Activated CD4-positive, alpha-beta T cell treated with anti-CD3 and anti-CD28 coated beads, Interleukin-2, amount 50 U/mL, for 16 hours (primary cell): ENCODE results near the gene XYLT1.

Source experiments
- DNase-seq: peaks from one replicate; pipeline ENCODE4 v3.0.0-alpha.2; 2020

Gene XYLT1

DNA sequence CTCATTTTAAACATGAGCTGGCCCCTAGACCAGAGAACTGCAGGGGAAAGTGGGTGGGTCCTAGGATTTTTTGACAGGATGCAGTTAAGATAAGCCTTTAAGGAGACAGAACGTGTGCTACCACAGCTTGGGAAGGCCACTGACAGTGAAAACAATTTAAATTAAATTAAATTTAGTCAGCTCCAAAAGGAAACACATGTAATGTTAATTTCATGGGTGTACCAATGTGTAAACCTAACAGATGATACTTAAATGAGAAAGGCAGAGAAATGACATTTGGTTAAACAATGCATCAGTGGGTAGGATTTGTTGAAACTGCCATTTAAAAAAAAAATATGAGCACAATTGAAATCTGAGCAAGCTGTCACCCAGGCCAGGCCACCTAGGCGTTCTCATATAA, 250.8 kb downstream of the XYLT1 start:
- DNase-seq, result no peak

DNA sequence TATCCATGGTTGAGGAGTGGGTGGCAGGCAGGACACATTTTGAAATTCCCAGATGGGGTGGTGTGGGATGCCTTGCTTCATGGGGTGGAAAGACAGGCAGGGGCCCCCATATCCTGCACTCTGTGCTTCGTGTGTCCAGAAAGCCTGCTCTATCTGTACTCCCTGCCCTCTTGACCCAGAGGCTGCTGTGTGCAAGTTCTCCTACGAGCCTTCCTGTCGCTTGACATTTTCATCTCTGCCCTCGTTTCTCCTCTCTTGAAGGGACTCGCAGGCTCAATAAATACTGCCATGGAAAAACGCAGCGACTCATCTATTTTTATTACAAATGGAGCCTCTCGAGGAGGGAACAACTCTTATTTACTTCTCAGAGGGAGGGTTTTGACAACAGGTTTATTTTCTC, 254.8 kb downstream of the XYLT1 start:
- DNase-seq, result no peak

DNA sequence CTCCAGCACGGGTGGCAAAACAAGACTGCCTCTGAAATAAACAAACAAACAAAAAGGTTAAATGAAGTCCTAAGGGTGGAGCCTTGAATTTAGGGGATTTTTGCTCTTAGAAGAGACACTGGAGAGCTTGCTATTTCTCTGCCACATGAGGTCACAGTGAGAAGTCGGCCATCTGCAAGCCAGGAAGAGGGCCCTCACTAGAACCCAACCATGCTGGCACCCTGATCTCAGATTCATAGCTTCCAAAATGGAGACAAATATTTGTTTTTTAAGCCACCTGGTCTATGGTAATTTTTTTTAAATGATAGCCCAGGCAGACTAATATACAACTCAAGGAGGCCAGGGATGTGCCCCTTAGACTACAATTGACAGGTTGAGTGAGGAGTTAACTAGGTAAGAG, 255.5 kb downstream of the XYLT1 start:
- DNase-seq, result no peak

DNA sequence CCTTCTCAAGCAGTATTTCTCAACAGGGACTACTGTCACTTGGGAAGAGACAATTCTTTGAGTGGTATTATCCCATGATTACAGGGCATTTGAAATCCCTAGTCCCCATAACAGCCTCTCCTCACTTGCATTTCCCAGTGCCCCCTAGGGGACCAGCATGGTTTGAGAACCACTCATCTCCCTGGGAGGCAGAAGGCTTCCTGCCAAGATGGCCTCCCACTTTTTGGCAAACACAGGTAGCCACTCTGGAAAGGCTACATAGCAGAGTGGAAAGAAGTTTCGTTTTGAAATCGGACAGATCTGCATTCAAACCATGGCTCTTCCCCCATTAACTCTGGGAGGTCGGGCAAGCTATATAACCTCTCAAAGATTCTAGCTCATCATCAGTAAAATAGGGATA, 256.8 kb downstream of the XYLT1 start:
- no peak for DNase-seq

DNA sequence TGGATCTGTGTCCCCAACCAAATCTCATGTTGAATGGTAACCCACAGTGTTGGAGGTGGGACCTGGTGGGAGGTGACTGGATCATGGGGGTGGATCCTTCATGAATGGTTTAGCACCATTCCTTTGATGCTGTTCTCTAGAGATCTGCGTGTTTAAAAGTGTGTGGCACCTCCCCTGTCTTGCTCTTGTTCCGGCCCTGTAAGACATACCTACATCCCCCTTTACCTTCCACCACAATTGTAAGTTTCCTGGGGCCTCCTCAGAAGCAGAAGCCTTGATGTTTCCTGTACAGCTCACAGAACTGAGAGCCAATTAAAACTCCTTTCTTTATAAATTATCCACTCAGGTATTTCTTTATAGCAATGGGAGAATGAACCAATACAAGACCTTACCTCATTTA, 257.7 kb downstream of the XYLT1 start:
- DNase-seq, result no peak

DNA sequence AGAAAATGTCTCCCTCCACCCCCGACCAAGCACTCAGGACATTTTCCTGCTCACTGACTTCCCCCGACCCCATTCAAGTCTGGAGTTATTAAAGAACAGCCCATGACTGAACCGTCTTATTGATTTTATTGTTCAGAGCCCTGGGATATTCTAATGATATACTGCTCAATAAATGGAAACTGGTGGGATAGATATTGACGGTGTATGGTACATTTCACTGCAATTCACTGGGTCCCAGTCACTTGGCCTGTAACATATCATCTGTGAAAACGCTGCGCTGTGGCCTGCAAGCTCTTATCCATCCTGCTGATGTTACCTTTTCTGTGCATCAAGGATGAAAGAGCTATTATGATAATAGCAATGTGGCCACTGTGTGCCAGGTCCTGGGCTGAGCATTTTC, 258.2 kb downstream of the XYLT1 start:
- DNase-seq, result no peak

DNA sequence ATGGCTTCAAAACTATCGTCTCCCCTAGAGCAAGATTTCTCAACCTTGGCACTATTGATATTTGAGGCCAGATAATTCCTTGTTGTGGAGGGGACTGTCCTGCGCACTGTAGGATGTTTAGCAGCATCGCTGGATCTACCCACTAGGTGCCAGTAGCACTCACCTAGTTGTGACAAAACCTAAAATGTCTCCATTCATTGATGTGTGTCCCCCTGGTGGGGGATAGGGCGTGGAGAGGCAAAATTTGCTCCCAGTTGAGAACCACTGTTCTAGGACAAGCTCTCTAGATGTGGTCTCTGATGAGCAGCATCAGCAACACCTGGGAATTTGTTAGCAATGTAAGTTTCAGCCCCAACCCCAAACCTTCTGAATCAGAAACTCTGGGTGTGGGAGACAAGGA, 259.0 kb downstream of the XYLT1 start:
- DNase-seq, result peak; percentile 28

DNA sequence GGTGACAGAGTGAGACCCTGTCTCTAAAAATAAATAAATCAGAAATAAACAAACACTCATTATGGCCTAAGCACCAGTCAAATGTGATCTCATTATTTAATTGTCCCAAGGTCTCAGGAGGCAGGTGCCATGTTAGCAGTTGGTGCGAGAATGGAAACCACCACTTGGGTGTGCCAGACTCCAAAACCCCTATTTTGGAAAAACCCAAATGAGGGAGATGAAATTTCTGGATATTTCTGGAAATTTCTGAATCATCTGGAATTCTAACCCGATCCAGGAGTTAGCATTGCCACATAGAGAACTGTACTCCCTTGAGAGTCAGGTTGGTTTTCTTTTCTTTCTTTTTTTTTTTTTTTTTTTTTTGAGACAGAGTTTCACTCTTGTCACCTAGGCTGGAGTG, 264.0 kb downstream of the XYLT1 start:
- no peak for DNase-seq

DNA sequence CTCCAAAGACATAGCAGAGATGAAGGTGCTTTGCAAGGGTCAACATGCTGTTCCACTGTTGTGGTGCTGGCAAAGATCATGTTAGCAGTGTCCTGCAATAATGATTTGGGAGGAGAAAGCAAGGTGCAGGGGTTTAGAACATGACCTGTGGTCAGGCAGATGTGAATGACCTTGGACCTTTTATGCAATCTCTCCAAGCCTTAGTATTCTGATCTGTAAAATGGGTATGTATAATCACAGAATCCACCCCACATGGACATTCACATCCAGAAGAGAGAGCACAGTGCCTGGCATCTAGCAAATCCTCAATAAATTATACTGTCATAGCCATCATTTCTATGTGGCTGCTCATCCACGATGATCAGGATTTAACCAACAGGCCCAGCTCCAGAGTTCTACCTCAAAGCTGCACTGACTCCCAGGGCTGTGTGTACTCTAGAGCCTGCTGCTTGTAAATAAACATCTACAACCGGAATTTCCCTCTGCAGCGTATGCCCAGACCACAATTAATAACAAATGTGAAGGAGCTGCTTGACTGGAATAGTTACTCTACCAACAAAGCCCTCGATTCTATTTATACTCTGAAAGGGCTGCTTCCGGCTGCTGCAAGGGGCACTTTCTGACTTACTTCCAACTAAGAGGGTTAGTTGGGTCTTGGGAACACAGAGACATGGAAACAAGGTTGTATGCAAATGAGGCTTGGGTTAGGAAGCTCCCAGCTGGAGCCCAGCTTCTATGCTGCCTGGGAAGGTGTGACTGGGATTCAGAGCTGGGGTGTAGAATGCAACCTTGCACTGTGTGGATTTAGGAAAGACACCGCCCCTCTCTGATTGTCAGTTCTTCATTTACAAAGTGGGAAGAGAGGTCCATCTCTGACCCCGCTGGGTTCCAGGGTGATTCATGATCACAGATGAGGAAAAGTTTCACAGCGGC, 265.2 kb downstream of the XYLT1 start:
- DNase-seq, result no peak

DNA sequence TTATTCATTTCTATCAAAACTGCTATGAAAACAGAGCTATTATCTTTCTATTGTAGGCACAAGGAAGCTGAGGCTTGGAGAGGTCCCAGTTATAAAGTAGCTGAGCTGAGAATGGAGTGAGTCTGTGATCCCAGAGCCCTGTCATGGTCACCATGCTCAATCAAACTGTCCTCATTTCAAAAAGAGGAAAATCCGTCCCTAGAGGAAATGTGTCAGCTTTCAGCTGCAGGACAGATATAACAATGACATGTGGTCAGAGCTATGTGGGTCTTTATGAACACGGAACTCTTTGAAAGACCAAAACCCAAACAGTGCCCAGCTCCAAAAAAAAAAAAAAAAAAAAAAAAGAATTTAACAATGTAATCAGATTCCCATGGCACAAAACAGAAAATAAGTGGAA, 266.1 kb downstream of the XYLT1 start:
- no peak for DNase-seq

DNA sequence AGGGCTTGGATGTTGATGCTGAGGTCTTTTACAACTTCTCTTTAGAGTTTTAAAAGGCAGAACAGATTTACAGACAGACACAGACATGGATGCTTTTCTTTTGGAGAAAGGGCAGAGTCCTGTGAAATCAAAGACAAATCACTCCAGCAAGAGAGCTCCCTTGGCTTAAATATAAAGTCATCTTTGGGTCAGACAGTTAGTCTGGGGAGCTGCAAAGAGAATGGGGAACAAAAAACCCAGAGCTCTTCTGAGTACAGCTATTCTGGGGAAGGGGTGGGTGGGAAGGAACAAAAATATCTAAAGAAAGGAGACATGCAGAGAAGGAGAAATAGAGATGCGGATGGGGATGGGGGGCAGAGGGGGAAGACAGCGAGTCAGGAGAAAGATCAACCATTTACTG, 266.6 kb downstream of the XYLT1 start:
- DNase-seq, result no peak

DNA sequence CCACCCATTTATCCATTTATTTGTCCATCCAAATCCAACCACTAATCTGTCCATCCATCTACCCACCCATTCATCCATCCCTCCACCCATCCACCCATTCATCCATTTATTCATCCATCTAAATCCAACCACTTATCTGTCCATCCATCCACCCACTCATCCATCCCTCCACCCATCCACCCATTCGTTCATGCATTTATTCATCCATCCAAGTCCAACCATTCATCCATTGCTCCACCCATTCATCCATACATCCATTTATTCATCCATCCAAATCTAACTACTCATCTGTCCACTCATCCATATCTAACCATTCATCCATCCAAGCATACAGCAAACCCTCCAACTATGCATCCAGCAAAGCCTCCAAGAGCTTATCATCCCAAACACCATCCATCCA, 267.3 kb downstream of the XYLT1 start:
- DNase-seq, result no peak

DNA sequence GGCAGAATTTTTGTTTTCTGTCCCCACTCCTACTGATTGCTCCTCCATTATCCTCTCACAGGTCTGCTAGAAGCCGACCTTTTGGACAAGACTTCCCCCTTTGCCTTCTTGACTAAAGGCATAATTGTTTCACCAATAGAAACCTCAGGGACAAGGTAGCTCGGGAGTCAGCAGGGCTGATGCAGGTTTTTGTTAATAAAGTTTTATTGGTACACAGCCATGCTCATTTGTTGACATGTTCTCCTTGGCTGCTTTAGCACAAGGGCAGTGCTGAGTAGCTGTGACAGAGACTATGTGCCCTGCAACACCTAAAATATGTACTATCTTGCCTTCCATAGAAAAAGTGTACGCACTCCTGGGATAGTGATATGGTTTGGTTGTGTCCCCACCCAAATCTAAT, 271.6 kb downstream of the XYLT1 start:
- no peak for DNase-seq

DNA sequence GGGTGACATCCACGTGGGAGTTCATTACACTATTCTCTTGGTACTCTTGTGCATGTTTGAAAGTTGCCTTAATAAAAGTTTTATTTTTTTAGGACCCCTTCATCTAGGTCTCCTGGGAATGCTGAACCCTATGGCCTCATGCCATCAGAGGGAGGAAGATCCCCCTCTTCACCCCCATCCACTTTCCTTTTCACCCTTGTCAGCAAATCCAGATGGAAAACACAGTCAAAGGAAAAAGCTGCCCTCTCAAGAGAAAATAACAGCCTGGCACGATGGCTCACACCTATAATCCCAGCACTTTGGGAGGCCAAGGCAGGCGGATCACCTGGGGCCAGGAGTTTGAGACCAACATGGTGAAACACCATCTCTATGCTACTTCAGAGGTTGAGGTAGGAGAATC, 274.2 kb downstream of the XYLT1 start:
- DNase-seq, result no peak

DNA sequence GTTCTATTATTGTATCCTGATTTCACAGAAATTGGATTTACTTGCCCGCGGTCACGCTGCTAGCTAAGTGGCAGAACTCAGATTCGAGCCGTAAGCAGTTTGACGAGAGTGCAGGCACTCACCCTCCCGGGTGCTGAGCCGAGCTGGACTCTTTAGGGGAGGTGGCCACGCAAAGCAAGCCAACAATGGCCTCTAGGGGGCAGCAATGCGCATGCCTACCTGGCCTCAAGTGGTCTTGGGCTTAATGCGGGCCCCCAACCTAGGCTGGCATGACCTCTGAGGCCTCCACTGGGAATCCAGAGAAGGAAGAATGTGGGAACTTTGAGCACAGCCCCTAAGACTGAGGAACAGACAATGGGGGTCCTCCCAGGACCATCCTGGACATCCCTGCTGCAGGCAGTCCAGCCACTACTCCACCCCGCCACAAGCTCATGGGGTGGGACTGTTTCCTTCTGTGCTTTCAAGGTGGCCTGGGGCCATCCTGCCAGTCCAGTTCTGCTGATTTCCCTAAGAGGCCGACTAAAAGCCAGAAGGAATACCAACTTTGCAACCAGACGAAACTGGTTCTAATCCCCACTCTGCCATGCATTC, 276.5 kb downstream of the XYLT1 start:
- peak; percentile 42 for DNase-seq

DNA sequence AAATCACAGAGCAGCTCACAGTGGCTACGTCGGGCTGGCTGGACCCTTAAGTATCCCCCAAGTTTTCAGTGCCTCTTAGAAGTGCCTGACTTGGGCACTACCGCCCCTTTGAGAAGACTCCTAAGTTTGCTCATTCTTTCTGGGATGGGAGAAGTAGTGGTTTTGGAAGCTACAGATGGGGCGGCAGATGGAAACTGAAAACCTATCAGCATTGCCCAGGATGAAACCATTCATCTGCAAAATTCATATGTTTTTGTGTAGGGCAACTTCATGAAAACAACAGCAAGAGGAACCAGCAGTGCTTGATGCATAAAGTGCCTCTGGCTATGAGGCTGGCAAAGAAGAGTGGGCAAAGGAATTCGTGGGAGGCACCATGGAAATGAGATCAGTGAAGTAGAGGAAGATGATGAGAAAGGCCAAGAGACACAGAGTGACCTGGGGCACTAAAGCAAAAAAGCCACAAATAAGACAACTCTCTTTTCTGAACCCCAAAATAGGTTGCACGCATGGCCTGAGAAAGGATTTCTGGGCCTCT, 277.1 kb downstream of the XYLT1 start:
- DNase-seq, result no peak

DNA sequence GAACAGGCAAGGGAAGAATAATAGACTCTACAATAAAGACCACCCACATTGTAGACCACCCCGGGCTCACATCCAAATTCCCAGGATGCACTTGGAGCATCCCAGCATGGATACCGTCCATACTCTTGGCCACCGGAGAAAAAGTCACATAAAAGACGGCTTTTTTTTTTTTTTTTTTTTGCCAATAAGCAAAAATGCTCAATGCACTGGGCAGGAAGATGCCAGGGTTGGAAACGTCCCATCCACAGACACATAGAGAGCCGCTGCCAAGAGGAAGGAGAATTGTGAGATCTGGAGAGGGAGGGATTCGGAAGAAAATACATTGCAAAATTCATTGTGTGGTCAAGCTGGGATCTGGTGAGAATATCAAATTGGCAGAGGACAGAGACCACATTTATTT, 286.7 kb downstream of the XYLT1 start:
- DNase-seq, result no peak

DNA sequence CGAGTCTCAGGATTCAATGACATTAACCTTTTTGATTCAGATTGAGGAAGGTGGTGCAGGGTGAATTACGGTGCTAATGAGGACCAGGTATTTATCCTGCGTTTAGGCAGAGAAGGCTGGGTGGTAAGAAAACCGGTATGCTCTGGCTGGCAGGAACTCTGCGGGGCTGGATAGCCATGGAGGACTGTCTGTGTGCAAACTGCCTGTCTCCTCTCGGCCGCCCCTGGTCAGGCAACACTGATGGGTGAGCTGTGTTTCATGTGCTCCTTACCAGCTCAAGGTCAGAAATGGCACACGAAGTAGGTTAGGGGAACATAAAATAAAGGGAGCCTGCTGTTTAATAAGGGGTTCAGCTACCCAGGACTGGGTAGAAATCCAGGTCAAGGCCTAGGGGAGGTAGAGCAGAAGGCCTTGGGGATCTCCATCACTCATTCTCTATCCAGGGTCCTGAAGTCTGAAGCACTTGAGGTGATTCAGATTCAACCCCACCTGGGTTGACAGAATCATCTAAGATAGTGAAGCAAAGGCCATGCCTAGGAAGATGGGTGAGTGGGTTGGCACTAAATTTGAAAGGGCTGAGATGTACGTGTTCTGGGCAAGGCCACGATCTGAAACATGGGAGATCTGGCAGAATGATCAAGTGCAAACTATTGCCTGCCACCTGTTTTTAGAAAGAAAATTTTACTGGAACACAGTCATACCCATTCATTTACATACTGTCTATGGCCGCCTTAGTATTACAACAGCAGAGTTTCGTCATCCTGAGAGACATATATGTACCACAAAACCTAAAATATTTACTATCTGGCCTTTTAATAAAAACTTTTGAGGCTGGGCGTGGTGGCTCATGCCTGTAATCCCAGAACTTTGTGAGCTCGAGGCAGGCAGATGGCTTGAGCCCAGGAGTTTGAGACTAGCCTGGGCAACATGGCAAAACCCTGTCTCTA, 292.5 kb downstream of the XYLT1 start:
- DNase-seq, result no peak

DNA sequence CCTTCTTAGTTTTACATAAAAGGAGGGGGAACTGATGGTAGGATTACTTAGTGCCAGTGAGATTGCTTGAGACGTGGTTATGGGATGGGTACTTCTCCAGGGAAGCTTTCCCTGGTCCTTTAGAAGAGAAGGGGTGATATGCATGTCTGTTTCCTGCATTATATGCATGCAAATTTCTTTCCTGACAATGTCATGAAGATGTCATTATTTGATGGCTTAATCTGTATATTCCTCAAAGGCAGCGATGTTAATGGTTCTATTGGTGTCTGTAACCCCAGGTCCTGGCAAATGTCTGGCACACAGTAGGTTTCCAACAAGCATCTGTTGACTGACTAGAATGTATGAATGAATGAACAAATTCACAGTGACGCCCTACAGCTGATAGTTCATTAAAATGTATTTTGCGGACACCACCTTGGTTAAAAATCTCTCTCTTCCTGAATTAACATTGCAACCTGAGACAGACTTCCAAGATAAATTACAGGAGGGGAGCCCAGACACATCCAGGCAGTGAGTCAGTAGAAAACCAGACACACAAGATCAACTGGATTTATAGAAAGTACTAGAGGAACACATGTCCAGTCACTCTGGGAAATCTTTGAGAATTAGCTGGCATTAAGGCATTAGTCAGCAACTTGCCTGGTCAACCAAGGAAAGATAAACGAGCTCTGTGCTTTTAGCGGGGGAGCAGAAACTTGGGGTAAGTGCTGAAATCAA, 293.4 kb downstream of the XYLT1 start:
- no peak for DNase-seq

DNA sequence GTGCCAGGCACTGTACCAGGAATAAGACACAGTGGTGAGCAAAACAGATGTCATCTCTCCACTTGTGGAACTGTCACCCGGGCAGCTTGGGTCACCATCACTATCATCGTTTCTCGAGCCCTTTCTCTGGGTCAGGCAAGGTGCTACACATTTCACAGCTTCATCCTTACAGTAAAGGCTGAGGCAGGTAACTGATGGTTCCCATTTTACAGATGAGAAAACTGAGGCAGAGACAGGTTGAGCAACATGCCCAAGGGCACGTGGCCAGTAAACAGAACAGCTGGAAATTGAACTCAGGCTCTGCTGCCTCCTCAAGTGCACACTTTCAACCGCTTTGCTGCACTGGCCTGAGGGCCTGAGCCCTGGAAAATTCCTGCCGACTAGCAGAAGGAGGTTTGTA, 294.6 kb downstream of the XYLT1 start:
- DNase-seq, result no peak

DNA sequence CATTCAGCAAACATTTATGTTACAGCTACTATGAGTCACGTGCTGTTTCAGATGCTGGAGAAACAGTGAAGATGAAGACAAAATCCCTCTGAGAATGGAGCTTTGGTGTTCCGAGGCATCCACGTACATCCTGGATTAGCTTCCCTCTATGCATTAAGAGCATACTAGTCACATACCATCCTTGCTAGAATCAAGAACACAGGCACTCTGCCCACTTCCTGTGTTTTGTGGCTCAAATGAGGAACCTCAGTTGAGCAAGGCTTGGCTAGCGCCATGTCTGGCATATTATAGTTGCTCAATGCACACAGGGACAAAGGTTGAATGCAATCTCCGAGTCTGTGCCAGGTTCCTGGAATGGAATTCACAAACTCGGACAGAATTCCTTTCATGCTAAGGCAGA, 297.5 kb downstream of the XYLT1 start:
- no peak for DNase-seq
